ENCODE measurements around the gene SGPP1. TPM values are rescaled to one million over a fixed set of nuclear protein-coding genes. Genes with fewer than 3 reads are reported as not detected.

Gene SGPP1
- total RNA-seq, 1 donor from 2014 or later = 8.2 TPM

GRCh38 chr14:63682727-63683593 lies 44.9 kb downstream of the SGPP1 start:
- Mint-ChIP-seq H3K36me3 (peaks cover 5% of the 10 kb centered on the region), H3K4me1 (ENCODE audit: unreplicated experiment) (no peaks in the 10 kb centered on the region), H3K27me3 (no peaks in the 10 kb centered on the region), H3K4me3 (no peak overlapping the region), H3K27ac (no peak overlapping the region), H3K9me3 (no peaks in the 10 kb centered on the region)
- TF ChIP-seq, protein P1, sequence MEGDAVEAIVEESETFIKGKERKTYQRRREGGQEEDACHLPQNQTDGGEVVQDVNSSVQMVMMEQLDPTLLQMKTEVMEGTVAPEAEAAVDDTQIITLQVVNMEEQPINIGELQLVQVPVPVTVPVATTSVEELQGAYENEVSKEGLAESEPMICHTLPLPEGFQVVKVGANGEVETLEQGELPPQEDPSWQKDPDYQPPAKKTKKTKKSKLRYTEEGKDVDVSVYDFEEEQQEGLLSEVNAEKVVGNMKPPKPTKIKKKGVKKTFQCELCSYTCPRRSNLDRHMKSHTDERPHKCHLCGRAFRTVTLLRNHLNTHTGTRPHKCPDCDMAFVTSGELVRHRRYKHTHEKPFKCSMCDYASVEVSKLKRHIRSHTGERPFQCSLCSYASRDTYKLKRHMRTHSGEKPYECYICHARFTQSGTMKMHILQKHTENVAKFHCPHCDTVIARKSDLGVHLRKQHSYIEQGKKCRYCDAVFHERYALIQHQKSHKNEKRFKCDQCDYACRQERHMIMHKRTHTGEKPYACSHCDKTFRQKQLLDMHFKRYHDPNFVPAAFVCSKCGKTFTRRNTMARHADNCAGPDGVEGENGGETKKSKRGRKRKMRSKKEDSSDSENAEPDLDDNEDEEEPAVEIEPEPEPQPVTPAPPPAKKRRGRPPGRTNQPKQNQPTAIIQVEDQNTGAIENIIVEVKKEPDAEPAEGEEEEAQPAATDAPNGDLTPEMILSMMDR (conservative IDR thresholded peaks at IDR 0.05) = no peak
- no peak for DNase-seq (ENCODE audit: extremely low spot score, unreplicated experiment)

GRCh38 chr14:63678536-63678935 lies 49.3 kb downstream of the SGPP1 start:
- no peak overlapping the region for H3K27ac Mint-ChIP-seq

DNA sequence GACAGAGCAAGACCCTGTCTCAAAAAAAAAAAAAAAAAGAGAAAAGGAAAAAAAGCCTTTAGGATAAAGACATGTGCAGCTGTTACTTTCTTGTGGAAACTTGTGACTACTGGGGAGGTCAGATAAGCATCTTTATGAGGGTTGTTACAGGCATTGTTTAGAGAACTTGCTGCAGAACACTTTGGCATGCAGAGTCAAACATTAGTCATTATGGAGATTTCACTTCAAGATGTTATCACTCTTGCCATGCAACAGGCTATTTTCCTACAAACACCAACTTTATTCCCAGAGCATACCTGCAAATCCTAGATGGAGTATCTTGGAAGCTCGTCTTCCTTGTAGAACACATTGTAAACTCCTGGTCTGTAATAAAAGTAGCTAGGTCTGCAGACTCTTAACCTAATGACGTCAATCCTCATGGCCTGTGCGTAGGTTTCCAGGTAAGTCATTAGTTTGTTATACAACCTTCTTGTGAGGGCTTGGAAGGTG lies 49.9 kb downstream of the SGPP1 start:
- Mint-ChIP-seq H3K4me3 (no peak overlapping the region), H3K4me1 (ENCODE audit: unreplicated experiment) (peaks cover 1% of the 10 kb centered on the region), H3K27me3 (no peaks in the 10 kb centered on the region), H3K9me3 (no peaks in the 10 kb centered on the region), H3K36me3 (peaks cover 5% of the 10 kb centered on the region), H3K27ac (peak overlapping the region; percentile 48)
- TF ChIP-seq, protein P1 (conservative IDR thresholded peaks at IDR 0.05) = no peak
- DNase-seq (ENCODE audit: extremely low spot score, unreplicated experiment) = no peak

More at GRCh38 chr14:63678536-63678935, 49.3 kb downstream of the SGPP1 start:
- Mint-ChIP-seq H3K4me1 (ENCODE audit: unreplicated experiment) (no peaks in the 10 kb centered on the region), H3K9me3 (no peaks in the 10 kb centered on the region), H3K4me3 (no peak overlapping the region), H3K36me3 (peaks cover 5% of the 10 kb centered on the region), H3K27me3 (no peaks in the 10 kb centered on the region)
- TF ChIP-seq, protein P1 (conservative IDR thresholded peaks at IDR 0.05) = no peak
- no peak for DNase-seq (ENCODE audit: extremely low spot score, unreplicated experiment)

DNA sequence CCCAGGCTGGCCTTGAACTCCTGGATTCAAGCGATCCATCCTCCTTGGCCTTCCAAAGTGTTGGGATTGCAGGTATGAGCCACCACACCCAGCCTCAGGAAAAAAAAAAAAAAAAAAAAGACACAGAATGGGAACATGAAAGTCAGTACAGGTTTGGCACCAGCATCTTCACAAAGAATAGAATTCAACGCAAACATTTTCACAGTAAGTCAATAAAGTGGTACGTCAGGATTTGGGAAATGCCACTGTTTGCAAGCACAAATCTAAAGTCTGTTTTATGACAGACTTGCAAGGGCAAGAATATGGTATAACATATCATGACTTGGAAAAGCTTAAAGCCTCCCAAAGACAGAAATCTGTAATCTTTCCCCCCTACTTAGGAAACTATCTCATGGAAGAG lies 51.2 kb downstream of the SGPP1 start:
- Mint-ChIP-seq H3K27me3 (no peaks in the 10 kb centered on the region), H3K9me3 (no peaks in the 10 kb centered on the region), H3K4me3 (no peak overlapping the region), H3K36me3 (peaks cover 5% of the 10 kb centered on the region), H3K4me1 (ENCODE audit: unreplicated experiment) (peaks cover 12% of the 10 kb centered on the region), H3K27ac (no peak overlapping the region)
- TF ChIP-seq, protein P1 (conservative IDR thresholded peaks at IDR 0.05) = no peak
- no peak for DNase-seq (ENCODE audit: extremely low spot score, unreplicated experiment)

GRCh38 chr14:63673886-63674497 lies 53.9 kb downstream of the SGPP1 start:
- Mint-ChIP-seq H3K4me1 (ENCODE audit: unreplicated experiment) (peaks cover 12% of the 10 kb centered on the region), H3K9me3 (no peaks in the 10 kb centered on the region), H3K27me3 (no peaks in the 10 kb centered on the region), H3K4me3 (no peak overlapping the region), H3K27ac (no peak overlapping the region), H3K36me3 (peaks cover 5% of the 10 kb centered on the region)
- no peak for DNase-seq (ENCODE audit: extremely low spot score, unreplicated experiment)
- TF ChIP-seq, protein P1 (conservative IDR thresholded peaks at IDR 0.05) = no peak
